NCI-H345 (cell line): ENCODE data around the gene DMWD.
A peak's percentile ranks its signal among the peaks of the same experiment; 100 is the strongest.

Source experiments
- DNase-seq: peaks from one replicate; lab custom pipeline; 2025; lab: John Stamatoyannopoulos, UW

Gene DMWD

GRCh38 chr19:45792470-45793177, at the start of gene DMWD:
Gene DMWD (minus strand): TSS chr19:45792845. CDS start chr19:45792756, 89 bp downstream.
- DNase-seq: peak; percentile 97

- DNase-seq: no peak
These were observed 49.6 kb upstream of the DMWD start for GRCh38 chr19:45842198-45842597.

- no peak for DNase-seq
These were observed 42.3 kb upstream of the DMWD start for GRCh38 chr19:45834970-45835369.

GRCh38 chr19:45828945-45829344, 36.3 kb upstream of the DMWD start:
- no peak for DNase-seq

GRCh38 chr19:45828523-45828922, 35.9 kb upstream of the DMWD start:
- DNase-seq: no peak

- DNase-seq: no peak
These were observed 34.9 kb upstream of the DMWD start for GRCh38 chr19:45827459-45828093.

GRCh38 chr19:45826934-45827333, 34.3 kb upstream of the DMWD start:
- DNase-seq: no peak

GRCh38 chr19:45825917-45826893, 33.6 kb upstream of the DMWD start:
- DNase-seq: no peak

- no peak for DNase-seq
These were observed 32.6 kb upstream of the DMWD start for GRCh38 chr19:45825263-45825605.

- DNase-seq: no peak
These were observed 32.1 kb upstream of the DMWD start for GRCh38 chr19:45824531-45825262.

GRCh38 chr19:45824041-45824471, 31.4 kb upstream of the DMWD start:
- peak; percentile 75 for DNase-seq

- no peak for DNase-seq
These were observed 30.5 kb upstream of the DMWD start for GRCh38 chr19:45823182-45823581.

GRCh38 chr19:45822716-45823115, 30.1 kb upstream of the DMWD start:
- no peak for DNase-seq

GRCh38 chr19:45821570-45821969, 28.9 kb upstream of the DMWD start:
- no peak for DNase-seq

GRCh38 chr19:45821103-45821521, 28.5 kb upstream of the DMWD start:
- no peak for DNase-seq

- DNase-seq: no peak
These were observed 27.9 kb upstream of the DMWD start for GRCh38 chr19:45820413-45821102.

- no peak for DNase-seq
These were observed 27.1 kb upstream of the DMWD start for GRCh38 chr19:45819769-45820168.

- no peak for DNase-seq
These were observed 25.2 kb upstream of the DMWD start for GRCh38 chr19:45817725-45818301.

- DNase-seq: peak; percentile 88
These were observed 24.5 kb upstream of the DMWD start for GRCh38 chr19:45817010-45817724.
